Gastrocnemius medialis (tissue), 4 donors: ENCODE data around the gene ICOSLG.

Experiments used
- POLR2A ChIP-seq, 2 donors: fragments of 450-650 bp; IDR thresholded peaks; one replicate each; pipeline ENCODE4 v1.6.1; 2017; ENCODE audit warnings: antibody characterized with exemption in 2 of 2, mild to moderate bottlenecking in 2 of 2, moderate library complexity in 2 of 2
- TF ChIP-seq, protein P1 (sequence below), 5 experiments: fragments of 450-650 bp in 3 of 5; fragments of 200-600 bp in 2 of 5; sonication (generic) in 2 of 5; IDR thresholded peaks in 4 of 5; conservative IDR thresholded peaks in 1 of 5; 1 replicate in 4 of 5; 2 replicates in 1 of 5; pipeline ENCODE4 v1.5.1; 2016 to 2019; ENCODE audit warnings: antibody characterized with exemption in 5 of 5, mild to moderate bottlenecking in 3 of 5, moderate library complexity in 3 of 5

DNA sequence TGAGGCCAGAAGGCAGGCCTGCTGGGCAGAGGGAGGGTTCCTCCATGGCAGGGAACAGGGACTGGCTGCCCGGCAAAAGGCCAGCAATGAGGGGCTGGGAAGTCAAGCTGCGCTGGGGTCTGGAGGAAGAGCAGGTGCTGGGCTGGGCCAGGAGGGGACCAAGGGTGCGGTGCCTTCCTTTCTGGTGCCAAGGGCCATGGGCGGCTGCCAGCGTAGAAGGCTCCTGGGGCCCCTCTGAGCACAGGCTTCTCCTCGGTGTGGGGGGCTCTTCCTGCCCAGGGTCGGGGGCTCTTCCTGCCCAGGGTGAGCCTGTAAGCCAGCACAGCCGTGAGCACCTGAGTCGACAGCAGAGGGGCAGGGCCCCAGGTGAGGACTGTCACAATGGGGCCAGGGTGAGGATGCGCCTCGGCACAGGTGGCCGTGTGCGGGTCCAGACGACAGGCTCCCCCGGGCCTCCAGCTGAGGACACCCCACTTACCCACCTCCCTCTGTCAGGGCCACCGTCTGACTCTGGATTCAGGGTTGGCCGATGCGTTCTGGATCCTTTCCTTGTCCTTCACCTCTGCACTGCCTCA lies 31.6 kb upstream of the ICOSLG start:
- TF ChIP-seq, protein P1, sequence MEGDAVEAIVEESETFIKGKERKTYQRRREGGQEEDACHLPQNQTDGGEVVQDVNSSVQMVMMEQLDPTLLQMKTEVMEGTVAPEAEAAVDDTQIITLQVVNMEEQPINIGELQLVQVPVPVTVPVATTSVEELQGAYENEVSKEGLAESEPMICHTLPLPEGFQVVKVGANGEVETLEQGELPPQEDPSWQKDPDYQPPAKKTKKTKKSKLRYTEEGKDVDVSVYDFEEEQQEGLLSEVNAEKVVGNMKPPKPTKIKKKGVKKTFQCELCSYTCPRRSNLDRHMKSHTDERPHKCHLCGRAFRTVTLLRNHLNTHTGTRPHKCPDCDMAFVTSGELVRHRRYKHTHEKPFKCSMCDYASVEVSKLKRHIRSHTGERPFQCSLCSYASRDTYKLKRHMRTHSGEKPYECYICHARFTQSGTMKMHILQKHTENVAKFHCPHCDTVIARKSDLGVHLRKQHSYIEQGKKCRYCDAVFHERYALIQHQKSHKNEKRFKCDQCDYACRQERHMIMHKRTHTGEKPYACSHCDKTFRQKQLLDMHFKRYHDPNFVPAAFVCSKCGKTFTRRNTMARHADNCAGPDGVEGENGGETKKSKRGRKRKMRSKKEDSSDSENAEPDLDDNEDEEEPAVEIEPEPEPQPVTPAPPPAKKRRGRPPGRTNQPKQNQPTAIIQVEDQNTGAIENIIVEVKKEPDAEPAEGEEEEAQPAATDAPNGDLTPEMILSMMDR (IDR thresholded peaks at IDR 0.05 in 4 of 5, conservative IDR thresholded peaks at IDR 0.05 in 1 of 5) = no peak
- TF ChIP-seq POLR2A (IDR thresholded peaks at IDR 0.05) = no peak
